Fibroblast of the aortic adventitia (primary cell): ENCODE data around the gene ADRA2C. TPM values are rescaled to one million over a fixed set of nuclear protein-coding genes. Genes with fewer than 3 reads are reported as not detected.
A peak's percentile ranks its signal among the peaks of the same experiment; 100 is the strongest.

Experiments used
- DNase-seq: peaks from one replicate; pipeline ENCODE4 v3.0.0-alpha.2; 2010; ENCODE audit warnings: low read depth
- H3K4me3 ChIP-seq: 2 replicates; pipeline ENCODE4 v1.5.1; 2011; ENCODE audit warnings: low read depth, mild to moderate bottlenecking, control low read depth, low read length, moderate library complexity
- CTCF ChIP-seq: IDR thresholded peaks from 2 replicates; pipeline ENCODE4 v1.5.1; 2011; ENCODE audit warnings: mild to moderate bottlenecking, low read length, control low read depth, inconsistent platforms; ENCODE audit not compliant: insufficient read depth
- total RNA-seq: library from RNA; depleted of rRNA; stranded (reverse); fragments of >200 nt; gene quantifications from 2 replicates; pipeline ENCODE4 v1.2.3, GENCODE V29; 2012; ENCODE audit warnings: low replicate concordance

ADRA2C gene
- total RNA-seq, 1 donor = not detected

GRCh38 chr4:3744232-3744631 lies 22.0 kb upstream of the ADRA2C start:
- no peak overlapping the region for H3K4me3 ChIP-seq
- no peak for DNase-seq
- no peak for TF ChIP-seq CTCF

GRCh38 chr4:3744901-3745300 lies 21.3 kb upstream of the ADRA2C start:
- DNase-seq = no peak
- TF ChIP-seq CTCF = no peak
- no peak overlapping the region for H3K4me3 ChIP-seq

GRCh38 chr4:3745886-3746656 lies 20.1 kb upstream of the ADRA2C start:
- H3K4me3 ChIP-seq = no peak overlapping the region
- TF ChIP-seq CTCF = no peak
- DNase-seq = no peak

GRCh38 chr4:3746701-3747580 lies 19.2 kb upstream of the ADRA2C start:
- no peak overlapping the region for H3K4me3 ChIP-seq
- no peak for DNase-seq
- no peak for TF ChIP-seq CTCF

- no peak for DNase-seq
- H3K4me3 ChIP-seq = no peak overlapping the region
- peak; percentile 35 for TF ChIP-seq CTCF
Measured at GRCh38 chr4:3747581-3747904, 18.6 kb upstream of the ADRA2C start.

DNA sequence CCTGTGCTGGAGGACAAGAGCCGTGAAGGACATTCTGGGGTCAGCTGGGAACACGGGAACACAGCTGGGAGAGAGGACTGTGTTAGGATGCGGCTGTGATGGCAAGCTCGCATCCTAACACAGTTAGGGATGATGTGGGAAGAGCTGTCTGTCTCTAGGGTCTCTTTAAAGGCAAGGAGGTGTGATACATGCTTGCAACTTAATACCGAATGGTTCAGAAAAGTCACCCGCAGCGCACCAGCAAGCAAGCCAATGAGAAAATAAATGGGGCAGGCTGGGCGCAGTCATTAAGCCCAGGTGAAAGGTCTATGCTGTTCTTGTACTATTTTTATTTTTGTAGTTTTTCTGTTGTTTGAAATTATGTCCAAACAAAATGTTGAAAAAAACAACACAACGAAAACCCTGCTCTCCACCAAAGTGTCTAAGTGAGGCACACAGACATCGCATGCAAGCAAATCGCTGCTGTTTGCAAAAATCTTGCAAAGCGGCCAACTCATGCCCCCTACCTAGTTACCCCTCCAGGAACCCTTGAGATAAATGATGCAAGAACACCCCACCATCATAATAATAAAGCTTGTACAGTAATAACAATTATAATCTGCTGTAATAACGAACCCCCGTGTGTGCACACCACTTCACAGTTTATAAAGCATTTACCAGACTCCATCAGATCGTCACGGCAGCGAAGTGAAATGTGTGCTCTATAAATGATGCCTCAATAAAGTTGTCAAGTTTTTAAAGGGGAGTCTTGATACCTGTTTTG lies 17.9 kb upstream of the ADRA2C start:
- DNase-seq = no peak

More for the DNA sequence above, 17.9 kb upstream of the ADRA2C start:
- no peak for TF ChIP-seq CTCF
- H3K4me3 ChIP-seq = no peak overlapping the region
